ENCODE results near the gene DAAM2. TPM values are rescaled to one million over a fixed set of nuclear protein-coding genes. Genes with fewer than 3 reads are reported as not detected.

DAAM2 gene
- total and polyA plus RNA-seq, 2 of the 8 experiments (the other 6 are each of a cell fraction or from before 2014, with no cell fraction given): 1.5 to 2.9 TPM

- H3K14ac ChIP-seq (ENCODE audit: insufficient read length): no peak overlapping the region
- H2BK20ac ChIP-seq (ENCODE audit: low read length): no peak overlapping the region
- no peaks in the 10 kb centered on the region for H3K23me2 ChIP-seq (ENCODE audit: low read depth, low read length)
- H3K4ac ChIP-seq (replicated peaks; ENCODE audit: insufficient read length, low read depth, low read length): no peak overlapping the region
- no peak overlapping the region for H3K27ac ChIP-seq (ENCODE audit: low read depth, low read length)
- H2BK15ac ChIP-seq (ENCODE audit: low read length): no peak overlapping the region
- ChIA-PET POLR2A (ENCODE audit: partially characterized antibody) (no interaction called here), CTCF (ENCODE audit: partially characterized antibody) (interaction anchor here (0.8 to 2.3 kb wide), 2 partner anchors 84 to 366 kb away, joined by 3 to 7 read pairs; no protein-coding TSS in a partner anchor)
- no peak overlapping the region for H3K4me3 ChIP-seq (ENCODE audit: extremely low read depth in 1 of 4, insufficient read depth in 2 of 4, low read depth in 3 of 4, low read length in 4 of 4)
- no peak for TF ChIP-seq CHD2 (IDR thresholded peaks at IDR 0.05; ENCODE audit: low read length)
- TF ChIP-seq CBX8 (IDR thresholded peaks at IDR 0.05; ENCODE audit: borderline replicate concordance, low read depth, low read length): no peak
- TF ChIP-seq POLR2AphosphoS5 (IDR thresholded peaks at IDR 0.05; ENCODE audit: low read depth, low read length): no peak
- DNase-seq (ENCODE audit: low read depth in 1 of 2, low spot score in 2 of 2) (no peak), FAIRE-seq (no peak)
- no peak overlapping the region for H4K91ac ChIP-seq (replicated peaks; ENCODE audit: insufficient read length, low read length)
- no peaks in the 10 kb centered on the region for H3K9me3 ChIP-seq (ENCODE audit: insufficient read depth in 2 of 2, low read depth in 1 of 2, low read length in 1 of 2)
- H3K79me2 ChIP-seq (ENCODE audit: control insufficient read depth in 1 of 2, insufficient read depth in 2 of 2, low read length in 2 of 2): no peaks in the 10 kb centered on the region
- H4K8ac ChIP-seq (ENCODE audit: extremely low read depth, insufficient read depth, low read length): no peak overlapping the region
- no peak overlapping the region for H2BK5ac ChIP-seq (ENCODE audit: low read depth, low read length)
- no peak overlapping the region for H3K9ac ChIP-seq (replicated peaks in 1 of 4; ENCODE audit: extremely low read depth in 1 of 4, low read depth in 3 of 4, low read length in 3 of 4)
- H4K5ac ChIP-seq (ENCODE audit: insufficient read length, low read depth, low read length): no peak overlapping the region
- H2AFZ ChIP-seq (ENCODE audit: low read length): no peak overlapping the region
- no peaks in the 10 kb centered on the region for H4K20me1 ChIP-seq (replicated peaks in 1 of 2; ENCODE audit: control insufficient read depth in 1 of 2, insufficient read depth in 2 of 2, low read length in 2 of 2)
- peaks cover 5 to 18% (median 9%) of the 10 kb centered on the region in 4 experiments for H3K4me1 ChIP-seq (replicated peaks in 1 of 4; ENCODE audit: control insufficient read depth in 3 of 4, insufficient read depth in 4 of 4, low read length in 3 of 4)
- no peak overlapping the region for H2BK12ac ChIP-seq (ENCODE audit: low read depth, low read length)
- no peak overlapping the region for H3K4me2 ChIP-seq (ENCODE audit: insufficient read depth in 1 of 2, low read depth in 2 of 2, low read length in 2 of 2)
- no peaks in the 10 kb centered on the region for H3K36me3 ChIP-seq (ENCODE audit: control insufficient read depth in 2 of 4, insufficient read depth in 4 of 4, low read length in 3 of 4)
- no peaks in the 10 kb centered on the region; a peak in 1 of 7 replicates for H3K27me3 ChIP-seq (replicated peaks in 1 of 4; ENCODE audit: control insufficient read depth in 3 of 4, extremely low read depth in 1 of 4, insufficient read depth in 3 of 4, low read length in 3 of 4)
- no peak overlapping the region for H3K18ac ChIP-seq (ENCODE audit: extremely low read depth, low read length)
- no peak overlapping the region for H2AK5ac ChIP-seq (ENCODE audit: low read depth, low read length)
- no peak overlapping the region for H3K23ac ChIP-seq (ENCODE audit: insufficient read length)
- H3K56ac ChIP-seq (replicated peaks; ENCODE audit: insufficient read length, low read depth, low read length): no peak overlapping the region
- no peak overlapping the region for H2BK120ac ChIP-seq (replicated peaks; ENCODE audit: low read depth, low read length)
- no peaks in the 10 kb centered on the region for H3K79me1 ChIP-seq (ENCODE audit: low read depth, low read length)
These were observed 158.0 kb downstream of the DAAM2 start for GRCh38 chr6:39950125-39950720.
